Measurements from ENCODE around the gene CARD19. TPM values are rescaled to one million over a fixed set of nuclear protein-coding genes. Genes with fewer than 3 reads are reported as not detected.

CARD19 gene
- total RNA-seq, 4 donors from 2014 or later, result 23.7 to 71.4 (median 40.9) TPM

- Histone ChIP-seq H3K9me3 (no peaks in the 10 kb centered on the region), H3K4me3 (peak within 1 kb of the TSS; percentile 66 to 75), H3K36me3 (no peaks in the 10 kb centered on the region), H3K4me1 (peaks cover 3 to 20% of the 10 kb centered on the region in 2 donors), H3K27ac (peak within 1 kb of the TSS; percentile 94 to 98), H3K27me3 (no peaks in the 10 kb centered on the region)
- intact Hi-C loops (cut with DNase I; ENCODE audit: low total_unique reads), result no loop called here
- DNase-seq, result peak; percentile 68 to 76
- peak; percentile 92 to 94 for TF ChIP-seq POLR2A (IDR thresholded peaks at IDR 0.05)
- TF ChIP-seq CTCF (IDR thresholded peaks at IDR 0.05), result peak in 2 of 4 experiments; percentile 9 to 16
These were observed 38.2 kb downstream of the CARD19 start, which contains the start of gene NINJ1 for GRCh38 chr9:93134015-93134739. TSS of gene NINJ1 (minus strand) at chr9:93134251. CDS start at chr9:93134217, 34 bp downstream.

- intact Hi-C loops (cut with DNase I; ENCODE audit: low total_unique reads), result no loop called here
- no peak for TF ChIP-seq POLR2A (IDR thresholded peaks at IDR 0.05)
- TF ChIP-seq CTCF (IDR thresholded peaks at IDR 0.05), result no peak
- Histone ChIP-seq H3K4me1 (peaks cover 3 to 18% of the 10 kb centered on the region in 2 donors), H3K9me3 (no peaks in the 10 kb centered on the region), H3K27ac (peak overlapping the region; percentile 94 to 98), H3K4me3 (peak overlapping the region; percentile 66 to 75), H3K27me3 (no peaks in the 10 kb centered on the region), H3K36me3 (no peaks in the 10 kb centered on the region)
- DNase-seq, result peak in 1 of 2 donors; percentile 22
These were observed 38.9 kb downstream of the CARD19 start for GRCh38 chr9:93134740-93135444.

- peaks cover 3 to 12% of the 10 kb centered on the region in 2 donors for H3K4me1 ChIP-seq
- no peak for DNase-seq
- no peak overlapping the region for H3K27ac ChIP-seq
- no peaks in the 10 kb centered on the region for H3K27me3 ChIP-seq
- H3K36me3 ChIP-seq, result no peaks in the 10 kb centered on the region
- no peaks in the 10 kb centered on the region for H3K9me3 ChIP-seq
- no peak overlapping the region for H3K4me3 ChIP-seq
- intact Hi-C loops (cut with DNase I; ENCODE audit: low total_unique reads), result no loop called here
- TF ChIP-seq CTCF (IDR thresholded peaks at IDR 0.05) (no peak), POLR2A (IDR thresholded peaks at IDR 0.05) (no peak)
These were observed 40.0 kb downstream of the CARD19 start for GRCh38 chr9:93136011-93136440.

GRCh38 chr9:93137362-93137761, 41.3 kb downstream of the CARD19 start:
- no peak overlapping the region for H3K27ac ChIP-seq
- intact Hi-C loops (cut with DNase I; ENCODE audit: low total_unique reads), result no loop called here

More at GRCh38 chr9:93137362-93137761, 41.3 kb downstream of the CARD19 start:
- TF ChIP-seq POLR2A (IDR thresholded peaks at IDR 0.05), result no peak
- no peak for TF ChIP-seq CTCF (IDR thresholded peaks at IDR 0.05)
- Histone ChIP-seq H3K27me3 (no peaks in the 10 kb centered on the region), H3K9me3 (no peaks in the 10 kb centered on the region), H3K4me3 (no peak overlapping the region), H3K4me1 (peaks cover 0 to 12% of the 10 kb centered on the region in 2 donors), H3K36me3 (no peaks in the 10 kb centered on the region)
- no peak for DNase-seq
